ENCODE results near the gene SND1.

The SND1 gene

DNA sequence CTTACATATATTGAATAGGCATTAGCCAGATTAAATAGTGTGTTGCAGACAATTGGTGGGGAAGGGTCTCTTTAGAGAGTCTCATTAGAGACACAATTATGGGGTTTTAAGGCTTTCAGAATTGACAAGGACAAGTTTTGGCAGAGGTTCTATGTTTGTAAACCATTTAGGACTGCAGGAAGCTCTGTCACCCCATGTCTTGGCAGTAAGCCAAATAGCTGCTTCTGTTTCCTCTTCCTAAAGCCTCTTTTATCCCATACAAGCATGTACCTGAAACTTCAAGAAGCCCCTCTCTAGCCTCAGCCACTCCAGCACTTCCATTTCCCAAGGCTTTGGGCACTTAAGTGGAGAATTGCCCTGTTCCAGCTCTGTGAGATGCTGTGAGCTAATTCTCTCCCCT, 401.0 kb downstream of the SND1 start:
- no peak for DNase-seq
- H3K4me1 Mint-ChIP-seq (ENCODE audit: low read depth) = peaks cover 48% of the 10 kb centered on the region
- no peak overlapping the region for H3K4me3 Mint-ChIP-seq
- H3K27ac Mint-ChIP-seq = no peak overlapping the region
- H3K36me3 Mint-ChIP-seq (ENCODE audit: low read depth) = peaks cover 52% of the 10 kb centered on the region
- H3K27me3 Mint-ChIP-seq = no peaks in the 10 kb centered on the region
- H3K9me3 Mint-ChIP-seq = no peaks in the 10 kb centered on the region

- Mint-ChIP-seq H3K27ac (no peak overlapping the region), H3K4me3 (no peak overlapping the region)
These were observed 402.0 kb downstream of the SND1 start for GRCh38 chr7:128053991-128054390.

GRCh38 chr7:128054511-128054910, 402.5 kb downstream of the SND1 start:
- Mint-ChIP-seq H3K4me1 (ENCODE audit: low read depth) (peaks cover 58% of the 10 kb centered on the region), H3K27me3 (no peaks in the 10 kb centered on the region), H3K27ac (no peak overlapping the region)

More at GRCh38 chr7:128053991-128054390, 402.0 kb downstream of the SND1 start:
- Mint-ChIP-seq H3K27me3 (no peaks in the 10 kb centered on the region), H3K36me3 (ENCODE audit: low read depth) (peaks cover 47% of the 10 kb centered on the region), H3K4me1 (ENCODE audit: low read depth) (peaks cover 56% of the 10 kb centered on the region), H3K9me3 (no peaks in the 10 kb centered on the region)
- no peak for DNase-seq

DNA sequence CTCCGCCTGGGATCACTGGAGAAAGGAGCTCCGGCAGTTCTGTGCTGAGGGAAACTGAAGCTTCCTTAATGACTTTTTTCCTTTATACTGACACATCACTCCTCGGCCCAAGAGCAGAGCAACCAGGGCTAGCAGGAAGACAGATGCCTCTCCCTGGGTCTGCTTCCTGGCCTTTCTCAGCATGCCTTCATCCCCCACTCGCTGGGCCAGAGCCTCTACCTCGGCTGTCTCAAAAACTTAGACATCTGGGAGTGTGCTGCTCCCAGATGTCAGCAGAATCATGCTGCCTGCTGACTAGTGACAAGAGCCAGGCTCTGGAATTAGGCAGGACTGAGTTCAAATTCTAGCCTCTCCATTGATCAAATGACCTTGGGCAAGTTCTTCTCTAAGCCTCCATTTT, 403.6 kb downstream of the SND1 start:
- no peak overlapping the region for H3K27ac Mint-ChIP-seq
- no peaks in the 10 kb centered on the region for H3K9me3 Mint-ChIP-seq
- H3K4me3 Mint-ChIP-seq = no peak overlapping the region
- H3K36me3 Mint-ChIP-seq (ENCODE audit: low read depth) = peaks cover 44% of the 10 kb centered on the region
- DNase-seq = no peak
- no peaks in the 10 kb centered on the region for H3K27me3 Mint-ChIP-seq
- H3K4me1 Mint-ChIP-seq (ENCODE audit: low read depth) = peaks cover 63% of the 10 kb centered on the region

More at GRCh38 chr7:128054511-128054910, 402.5 kb downstream of the SND1 start:
- H3K4me3 Mint-ChIP-seq = no peak overlapping the region
- H3K36me3 Mint-ChIP-seq (ENCODE audit: low read depth) = peaks cover 43% of the 10 kb centered on the region
- H3K9me3 Mint-ChIP-seq = no peaks in the 10 kb centered on the region
- no peak for DNase-seq

DNA sequence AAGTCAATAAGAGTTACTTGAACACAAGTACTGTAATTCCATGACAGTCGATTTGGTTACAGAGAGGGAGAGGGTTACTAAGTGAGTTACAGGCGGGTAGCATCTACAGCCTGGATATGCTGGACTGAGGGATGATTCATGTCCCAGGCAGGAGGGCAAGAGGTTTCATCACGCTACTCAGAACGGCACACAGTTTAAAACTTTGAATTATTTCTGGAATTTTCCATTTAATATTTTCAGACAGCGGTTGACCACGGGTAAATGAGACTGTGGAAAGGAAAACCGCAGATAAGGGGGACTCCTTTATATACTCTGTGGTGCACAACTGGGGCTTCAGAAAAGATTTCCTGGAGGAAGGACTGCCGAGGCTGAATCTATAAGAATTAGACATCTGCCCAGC, 404.9 kb downstream of the SND1 start:
- peaks cover 42% of the 10 kb centered on the region for H3K36me3 Mint-ChIP-seq (ENCODE audit: low read depth)
- peaks cover 53% of the 10 kb centered on the region for H3K4me1 Mint-ChIP-seq (ENCODE audit: low read depth)
- H3K27me3 Mint-ChIP-seq = no peaks in the 10 kb centered on the region
- H3K4me3 Mint-ChIP-seq = no peak overlapping the region
- DNase-seq = no peak
- H3K27ac Mint-ChIP-seq = no peak overlapping the region
- no peaks in the 10 kb centered on the region for H3K9me3 Mint-ChIP-seq

- peaks cover 43% of the 10 kb centered on the region for H3K36me3 Mint-ChIP-seq (ENCODE audit: low read depth)
- H3K27me3 Mint-ChIP-seq = no peaks in the 10 kb centered on the region
- H3K27ac Mint-ChIP-seq = no peak overlapping the region
- peaks cover 44% of the 10 kb centered on the region for H3K4me1 Mint-ChIP-seq (ENCODE audit: low read depth)
- no peaks in the 10 kb centered on the region for H3K9me3 Mint-ChIP-seq
- H3K4me3 Mint-ChIP-seq = no peak overlapping the region
- DNase-seq = no peak
These were observed 405.9 kb downstream of the SND1 start for GRCh38 chr7:128057909-128058308.

- Mint-ChIP-seq H3K4me3 (no peak overlapping the region), H3K9me3 (no peaks in the 10 kb centered on the region), H3K4me1 (ENCODE audit: low read depth) (peaks cover 44% of the 10 kb centered on the region), H3K36me3 (ENCODE audit: low read depth) (peaks cover 51% of the 10 kb centered on the region), H3K27ac (peak overlapping the region; percentile 28), H3K27me3 (no peaks in the 10 kb centered on the region)
- DNase-seq = no peak
These were observed 407.4 kb downstream of the SND1 start for GRCh38 chr7:128059143-128059988.

DNA sequence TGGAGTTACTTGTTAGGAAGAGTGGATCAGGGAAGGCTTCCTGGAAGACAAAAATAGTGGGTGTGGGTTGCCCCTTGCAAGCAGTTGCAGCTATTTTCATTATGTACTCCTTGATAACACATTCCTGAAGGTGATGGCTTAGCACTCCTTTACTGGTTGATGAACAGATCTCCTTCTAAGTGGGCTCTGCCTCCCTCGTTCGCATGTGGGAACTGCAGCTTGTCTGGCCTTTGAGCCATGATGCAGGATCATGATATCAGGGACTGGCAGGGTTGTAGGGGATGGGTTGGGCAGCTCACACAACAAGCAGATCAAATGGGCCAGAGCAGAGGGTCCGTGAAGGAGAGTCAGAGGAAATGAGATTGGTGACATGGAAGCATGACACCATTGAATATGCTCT, 408.0 kb downstream of the SND1 start:
- no peak overlapping the region for H3K4me3 Mint-ChIP-seq
- H3K36me3 Mint-ChIP-seq (ENCODE audit: low read depth) = peaks cover 51% of the 10 kb centered on the region
- H3K9me3 Mint-ChIP-seq = no peaks in the 10 kb centered on the region
- DNase-seq = no peak
- H3K4me1 Mint-ChIP-seq (ENCODE audit: low read depth) = peaks cover 44% of the 10 kb centered on the region
- no peak overlapping the region for H3K27ac Mint-ChIP-seq
- no peaks in the 10 kb centered on the region for H3K27me3 Mint-ChIP-seq

GRCh38 chr7:128063088-128063487, 411.1 kb downstream of the SND1 start:
- no peak for DNase-seq
- H3K4me1 Mint-ChIP-seq (ENCODE audit: low read depth) = peaks cover 37% of the 10 kb centered on the region
- no peak overlapping the region for H3K4me3 Mint-ChIP-seq
- no peaks in the 10 kb centered on the region for H3K9me3 Mint-ChIP-seq
- no peaks in the 10 kb centered on the region for H3K27me3 Mint-ChIP-seq
- H3K27ac Mint-ChIP-seq = no peak overlapping the region
- H3K36me3 Mint-ChIP-seq (ENCODE audit: low read depth) = peaks cover 57% of the 10 kb centered on the region

GRCh38 chr7:128065872-128066271, 413.9 kb downstream of the SND1 start:
- DNase-seq = no peak
- H3K27ac Mint-ChIP-seq = peak overlapping the region; percentile 38
- H3K4me3 Mint-ChIP-seq = no peak overlapping the region
- peaks cover 24% of the 10 kb centered on the region for H3K4me1 Mint-ChIP-seq (ENCODE audit: low read depth)
- H3K27me3 Mint-ChIP-seq = no peaks in the 10 kb centered on the region
- H3K36me3 Mint-ChIP-seq (ENCODE audit: low read depth) = peaks cover 60% of the 10 kb centered on the region
- H3K9me3 Mint-ChIP-seq = no peaks in the 10 kb centered on the region

DNA sequence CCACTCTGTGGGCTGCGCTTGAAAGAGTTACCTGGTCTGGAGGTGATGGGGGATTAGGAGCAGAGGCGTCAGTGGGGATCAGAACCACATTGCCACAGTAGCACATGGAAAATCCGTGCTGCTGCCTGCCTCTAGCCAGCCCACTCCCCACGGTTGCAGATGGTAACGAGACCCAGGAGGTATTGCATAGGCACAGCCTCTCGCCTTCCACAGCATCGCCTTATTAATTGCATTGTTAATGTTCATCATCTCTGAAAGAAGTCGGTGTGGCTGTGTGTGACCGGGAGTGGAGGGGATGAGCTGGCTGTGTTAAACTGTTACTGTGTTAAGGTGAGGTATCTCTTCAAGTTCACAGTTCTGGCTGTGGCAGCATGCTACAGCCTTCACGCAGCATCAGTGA, 414.4 kb downstream of the SND1 start:
- H3K4me1 Mint-ChIP-seq (ENCODE audit: low read depth) = peaks cover 28% of the 10 kb centered on the region
- no peaks in the 10 kb centered on the region for H3K9me3 Mint-ChIP-seq
- peaks cover 61% of the 10 kb centered on the region for H3K36me3 Mint-ChIP-seq (ENCODE audit: low read depth)
- H3K4me3 Mint-ChIP-seq = no peak overlapping the region
- no peak for DNase-seq
- H3K27me3 Mint-ChIP-seq = no peaks in the 10 kb centered on the region
- no peak overlapping the region for H3K27ac Mint-ChIP-seq

- DNase-seq = no peak
- H3K9me3 Mint-ChIP-seq = no peaks in the 10 kb centered on the region
- no peak overlapping the region for H3K4me3 Mint-ChIP-seq
- H3K27ac Mint-ChIP-seq = no peak overlapping the region
- peaks cover 65% of the 10 kb centered on the region for H3K36me3 Mint-ChIP-seq (ENCODE audit: low read depth)
- peaks cover 31% of the 10 kb centered on the region for H3K4me1 Mint-ChIP-seq (ENCODE audit: low read depth)
- no peaks in the 10 kb centered on the region for H3K27me3 Mint-ChIP-seq
These were observed 414.9 kb downstream of the SND1 start for GRCh38 chr7:128066858-128067257.

GRCh38 chr7:128067983-128068382, 416.0 kb downstream of the SND1 start:
- DNase-seq = no peak
- Mint-ChIP-seq H3K4me3 (no peak overlapping the region), H3K4me1 (ENCODE audit: low read depth) (peaks cover 31% of the 10 kb centered on the region), H3K27ac (peak overlapping the region; percentile 35), H3K36me3 (ENCODE audit: low read depth) (peaks cover 67% of the 10 kb centered on the region), H3K27me3 (no peaks in the 10 kb centered on the region), H3K9me3 (no peaks in the 10 kb centered on the region)

DNA sequence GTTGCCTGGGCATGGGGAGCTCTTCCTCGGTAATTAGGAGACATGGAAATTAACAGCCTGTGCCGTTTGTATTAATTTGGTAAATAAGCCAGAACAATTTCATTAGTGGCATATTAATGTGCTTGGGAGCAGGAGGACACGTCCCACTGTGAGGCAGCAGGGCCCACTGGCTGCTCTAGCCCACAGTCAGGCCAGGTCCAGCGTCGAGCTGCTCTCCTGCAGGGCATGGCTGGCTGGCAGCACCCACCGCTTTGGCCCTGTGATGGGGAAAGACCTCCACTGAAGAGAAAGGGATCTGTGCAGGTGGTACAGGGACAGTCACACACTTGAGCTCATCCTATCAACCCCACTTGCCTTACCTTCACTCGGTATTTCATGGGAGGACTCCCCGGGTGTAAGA, 416.8 kb downstream of the SND1 start:
- no peaks in the 10 kb centered on the region for H3K27me3 Mint-ChIP-seq
- no peak for DNase-seq
- H3K4me3 Mint-ChIP-seq = no peak overlapping the region
- peaks cover 31% of the 10 kb centered on the region for H3K4me1 Mint-ChIP-seq (ENCODE audit: low read depth)
- H3K27ac Mint-ChIP-seq = no peak overlapping the region
- no peaks in the 10 kb centered on the region for H3K9me3 Mint-ChIP-seq
- H3K36me3 Mint-ChIP-seq (ENCODE audit: low read depth) = peaks cover 67% of the 10 kb centered on the region
